GM19023 (cell line): ENCODE measurements around the gene PCBP3.

Source experiments
- ATAC-seq: cut with Tn5 transposase; IDR thresholded peaks from one replicate; pipeline ENCODE4 v1.9.1; 2021; ENCODE audit warnings: mild to moderate bottlenecking, moderate library complexity; ENCODE audit not compliant: unreplicated experiment

Gene PCBP3

GRCh38 chr21:45723049-45723958, 79.8 kb downstream of the PCBP3 start:
- ATAC-seq, result no peak

GRCh38 chr21:45724345-45724961, 80.9 kb downstream of the PCBP3 start:
- ATAC-seq, result no peak

GRCh38 chr21:45724994-45725843, 81.7 kb downstream of the PCBP3 start:
- no peak for ATAC-seq

GRCh38 chr21:45725844-45726200, 82.3 kb downstream of the PCBP3 start:
- no peak for ATAC-seq

- no peak for ATAC-seq
Measured at GRCh38 chr21:45726438-45726837, 82.9 kb downstream of the PCBP3 start.

- ATAC-seq, result no peak
Measured at GRCh38 chr21:45727390-45727789, 83.9 kb downstream of the PCBP3 start.

- no peak for ATAC-seq
Measured at GRCh38 chr21:45735259-45736000, 91.9 kb downstream of the PCBP3 start.

- no peak for ATAC-seq
Measured at GRCh38 chr21:45736042-45736689, 92.6 kb downstream of the PCBP3 start.

- no peak for ATAC-seq
Measured at GRCh38 chr21:45736690-45737484, 93.4 kb downstream of the PCBP3 start.

- no peak for ATAC-seq
Measured at GRCh38 chr21:45737485-45738166, 94.1 kb downstream of the PCBP3 start.

- ATAC-seq, result no peak
Measured at GRCh38 chr21:45739218-45740087, 95.9 kb downstream of the PCBP3 start.

GRCh38 chr21:45740088-45740440, 96.5 kb downstream of the PCBP3 start:
- ATAC-seq, result no peak

GRCh38 chr21:45740491-45741357, 97.2 kb downstream of the PCBP3 start:
- no peak for ATAC-seq

- ATAC-seq, result no peak
Measured at GRCh38 chr21:45741691-45742090, 98.2 kb downstream of the PCBP3 start.

GRCh38 chr21:45742247-45742646, 98.7 kb downstream of the PCBP3 start:
- no peak for ATAC-seq

GRCh38 chr21:45745256-45745655, 101.7 kb downstream of the PCBP3 start:
- no peak for ATAC-seq

GRCh38 chr21:45747233-45747766, 103.8 kb downstream of the PCBP3 start:
- ATAC-seq, result no peak
